Ishikawa (cell line): ENCODE data around the gene ABCG1.

Experiments used
- CEBPB ChIP-seq: IDR thresholded peaks from 2 replicates; pipeline ENCODE4 v1.6.1; 2012
- EGR1 ChIP-seq: IDR thresholded peaks from 2 replicates; pipeline ENCODE4 v1.6.1; 2012
- EP300 ChIP-seq: IDR thresholded peaks from 2 replicates; pipeline ENCODE4 v1.6.1; 2012; ENCODE audit warnings: borderline replicate concordance
- MAX ChIP-seq: IDR thresholded peaks from 2 replicates; pipeline ENCODE4 v1.6.1; 2012
- NFIC ChIP-seq: IDR thresholded peaks from 2 replicates; pipeline ENCODE4 v1.6.1; 2012
- RAD21 ChIP-seq: IDR thresholded peaks from 2 replicates; pipeline ENCODE4 v1.6.1; 2012; ENCODE audit warnings: low read depth
- REST ChIP-seq: IDR thresholded peaks from 2 replicates; pipeline ENCODE4 v1.6.1; 2012; ENCODE audit warnings: low read depth, mild to moderate bottlenecking
- TAF1 ChIP-seq: IDR thresholded peaks from 2 replicates; pipeline ENCODE4 v1.6.1; 2012; ENCODE audit warnings: low read depth, mild to moderate bottlenecking
- TCF12 ChIP-seq: IDR thresholded peaks from 2 replicates; pipeline ENCODE4 v1.6.1; 2012; ENCODE audit warnings: low read depth
- TEAD4 ChIP-seq: IDR thresholded peaks from 2 replicates; pipeline ENCODE4 v1.6.1; 2012
- ZBTB7A ChIP-seq: IDR thresholded peaks from 2 replicates; pipeline ENCODE4 v1.6.1; 2012; ENCODE audit warnings: low read depth

GRCh38 chr21:42286416-42286815 is 67.5 kb downstream of the ABCG1 start:
- no peak for TF ChIP-seq EP300
- no peak for TF ChIP-seq REST
- no peak for TF ChIP-seq MAX
- TF ChIP-seq CEBPB = no peak
- no peak for TF ChIP-seq ZBTB7A
- TF ChIP-seq EGR1 = no peak
- no peak for TF ChIP-seq TEAD4
- TF ChIP-seq NFIC = no peak
- no peak for TF ChIP-seq RAD21
- TF ChIP-seq TAF1 = no peak
- TF ChIP-seq TCF12 = no peak
